Endothelial cell of umbilical vein (primary cell): ENCODE results near the gene GZMM.

Experiments used
- EZH2 ChIP-seq: IDR thresholded peaks from 2 replicates; pipeline ENCODE4 v1.6.1; 2012; ENCODE audit warnings: borderline replicate concordance, low read depth, mild to moderate bottlenecking, moderate library complexity, low read length, inconsistent platforms; ENCODE audit not compliant: severe bottlenecking
- POLR2A ChIP-seq: IDR thresholded peaks from 2 replicates; pipeline ENCODE4 v1.6.1; 2012; ENCODE audit warnings: low read depth, mild to moderate bottlenecking, control low read depth, low read length
- TF ChIP-seq, protein P1 (sequence below), 2 donors: IDR thresholded peaks; 1 replicate in 1 of 2; 2 replicates in 1 of 2; pipeline ENCODE4 v1.5.1; 2011; ENCODE audit warnings: low read length in 2 of 2, mild to moderate bottlenecking in 2 of 2, moderate library complexity in 2 of 2, control low read depth in 1 of 2, inconsistent platforms in 1 of 2, low read depth in 1 of 2; ENCODE audit not compliant: insufficient read depth in 1 of 2; ENCODE audit errors: extremely low read depth in 1 of 2

DNA sequence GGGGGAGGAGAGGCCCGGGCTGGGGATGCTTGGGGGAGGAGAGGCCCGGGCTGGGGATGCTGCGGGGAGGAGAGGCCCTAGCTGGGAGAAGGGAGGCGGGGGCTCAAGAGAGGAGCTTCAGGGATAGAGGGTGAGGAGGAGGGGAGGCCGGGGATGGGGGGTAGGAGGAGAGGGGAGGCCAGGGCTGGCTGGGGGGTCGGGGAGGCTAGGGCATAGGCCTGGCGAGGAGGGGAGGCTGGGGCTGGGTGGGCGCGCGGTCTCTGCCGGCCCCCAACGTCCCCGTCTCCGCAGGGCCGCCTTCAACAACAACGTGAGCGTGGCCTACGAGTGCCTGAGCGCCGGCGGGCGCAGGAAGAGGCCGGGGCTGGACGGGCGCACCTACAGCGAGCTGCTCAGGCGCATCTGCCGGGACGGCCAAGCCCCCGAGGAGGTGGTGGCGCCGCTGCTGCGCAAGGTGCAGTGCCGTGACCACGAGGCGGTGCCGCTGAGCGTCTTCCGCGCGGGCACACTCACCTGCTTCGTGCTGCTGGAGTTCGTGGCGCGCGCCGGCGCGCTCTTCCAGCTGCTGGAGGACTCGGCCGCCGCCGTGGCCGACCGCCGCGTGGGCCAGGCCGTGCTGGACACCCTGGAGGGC, 25.1 kb upstream of the GZMM start:
- TF ChIP-seq EZH2 (no peak), POLR2A (no peak)
- TF ChIP-seq, protein P1, sequence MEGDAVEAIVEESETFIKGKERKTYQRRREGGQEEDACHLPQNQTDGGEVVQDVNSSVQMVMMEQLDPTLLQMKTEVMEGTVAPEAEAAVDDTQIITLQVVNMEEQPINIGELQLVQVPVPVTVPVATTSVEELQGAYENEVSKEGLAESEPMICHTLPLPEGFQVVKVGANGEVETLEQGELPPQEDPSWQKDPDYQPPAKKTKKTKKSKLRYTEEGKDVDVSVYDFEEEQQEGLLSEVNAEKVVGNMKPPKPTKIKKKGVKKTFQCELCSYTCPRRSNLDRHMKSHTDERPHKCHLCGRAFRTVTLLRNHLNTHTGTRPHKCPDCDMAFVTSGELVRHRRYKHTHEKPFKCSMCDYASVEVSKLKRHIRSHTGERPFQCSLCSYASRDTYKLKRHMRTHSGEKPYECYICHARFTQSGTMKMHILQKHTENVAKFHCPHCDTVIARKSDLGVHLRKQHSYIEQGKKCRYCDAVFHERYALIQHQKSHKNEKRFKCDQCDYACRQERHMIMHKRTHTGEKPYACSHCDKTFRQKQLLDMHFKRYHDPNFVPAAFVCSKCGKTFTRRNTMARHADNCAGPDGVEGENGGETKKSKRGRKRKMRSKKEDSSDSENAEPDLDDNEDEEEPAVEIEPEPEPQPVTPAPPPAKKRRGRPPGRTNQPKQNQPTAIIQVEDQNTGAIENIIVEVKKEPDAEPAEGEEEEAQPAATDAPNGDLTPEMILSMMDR (IDR thresholded peaks at IDR 0.05; ENCODE audit: extremely low read depth in 1 of 2, insufficient read depth in 1 of 2, low read depth in 1 of 2, low read length in 2 of 2): no peak
